AG09319 (cell line): ENCODE measurements around the gene TNS4.

Source experiments
- DNase-seq: peaks from one replicate; pipeline ENCODE4 v3.0.0-alpha.2; 2010; ENCODE audit warnings: low read depth; ENCODE audit errors: extremely low read depth
- TF ChIP-seq, protein P1 (sequence below): IDR thresholded peaks from 2 replicates; pipeline ENCODE4 v1.5.1; 2011; ENCODE audit warnings: low read depth, mild to moderate bottlenecking, inconsistent platforms, low read length, moderate library complexity

TNS4 gene

DNA sequence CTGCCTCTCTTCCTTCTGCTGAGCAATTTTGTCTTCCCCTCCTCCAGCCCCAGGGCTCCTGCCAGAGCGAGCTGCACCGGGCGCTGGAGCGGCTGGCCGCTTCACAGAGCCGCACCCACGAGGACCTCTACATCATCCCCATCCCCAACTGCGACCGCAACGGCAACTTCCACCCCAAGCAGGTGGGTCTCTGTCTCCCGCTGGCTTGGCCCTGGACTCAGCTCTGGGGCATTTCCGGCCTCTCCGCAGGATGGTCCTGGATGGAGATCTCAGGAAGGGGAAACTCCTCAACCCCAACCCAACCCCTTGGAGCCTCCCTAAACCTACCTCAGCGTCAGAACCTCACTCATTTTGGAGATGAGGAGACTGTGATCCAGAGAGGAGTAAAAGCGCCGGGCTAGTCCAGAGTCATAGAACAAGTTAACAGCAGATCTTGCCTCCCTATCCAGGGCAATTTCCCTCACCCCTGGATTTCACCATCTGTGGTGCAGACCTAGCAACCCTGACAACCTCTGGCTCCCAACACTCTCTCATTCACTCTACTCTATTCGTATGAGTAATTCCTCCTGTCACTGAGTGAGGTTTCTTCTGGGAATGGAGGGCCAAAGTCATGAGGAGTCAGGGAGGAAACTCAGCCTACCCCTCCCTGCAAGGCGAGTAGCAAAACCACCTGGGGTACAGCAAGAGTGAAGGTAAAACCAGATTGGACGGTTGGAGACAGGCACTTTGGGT lies 47.4 kb downstream of the TNS4 start:
- no peak for DNase-seq
- TF ChIP-seq, protein P1, sequence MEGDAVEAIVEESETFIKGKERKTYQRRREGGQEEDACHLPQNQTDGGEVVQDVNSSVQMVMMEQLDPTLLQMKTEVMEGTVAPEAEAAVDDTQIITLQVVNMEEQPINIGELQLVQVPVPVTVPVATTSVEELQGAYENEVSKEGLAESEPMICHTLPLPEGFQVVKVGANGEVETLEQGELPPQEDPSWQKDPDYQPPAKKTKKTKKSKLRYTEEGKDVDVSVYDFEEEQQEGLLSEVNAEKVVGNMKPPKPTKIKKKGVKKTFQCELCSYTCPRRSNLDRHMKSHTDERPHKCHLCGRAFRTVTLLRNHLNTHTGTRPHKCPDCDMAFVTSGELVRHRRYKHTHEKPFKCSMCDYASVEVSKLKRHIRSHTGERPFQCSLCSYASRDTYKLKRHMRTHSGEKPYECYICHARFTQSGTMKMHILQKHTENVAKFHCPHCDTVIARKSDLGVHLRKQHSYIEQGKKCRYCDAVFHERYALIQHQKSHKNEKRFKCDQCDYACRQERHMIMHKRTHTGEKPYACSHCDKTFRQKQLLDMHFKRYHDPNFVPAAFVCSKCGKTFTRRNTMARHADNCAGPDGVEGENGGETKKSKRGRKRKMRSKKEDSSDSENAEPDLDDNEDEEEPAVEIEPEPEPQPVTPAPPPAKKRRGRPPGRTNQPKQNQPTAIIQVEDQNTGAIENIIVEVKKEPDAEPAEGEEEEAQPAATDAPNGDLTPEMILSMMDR: no peak

GRCh38 chr17:40452921-40453378 lies 48.5 kb downstream of the TNS4 start:
- TF ChIP-seq, protein P1: no peak
- DNase-seq: no peak

DNA sequence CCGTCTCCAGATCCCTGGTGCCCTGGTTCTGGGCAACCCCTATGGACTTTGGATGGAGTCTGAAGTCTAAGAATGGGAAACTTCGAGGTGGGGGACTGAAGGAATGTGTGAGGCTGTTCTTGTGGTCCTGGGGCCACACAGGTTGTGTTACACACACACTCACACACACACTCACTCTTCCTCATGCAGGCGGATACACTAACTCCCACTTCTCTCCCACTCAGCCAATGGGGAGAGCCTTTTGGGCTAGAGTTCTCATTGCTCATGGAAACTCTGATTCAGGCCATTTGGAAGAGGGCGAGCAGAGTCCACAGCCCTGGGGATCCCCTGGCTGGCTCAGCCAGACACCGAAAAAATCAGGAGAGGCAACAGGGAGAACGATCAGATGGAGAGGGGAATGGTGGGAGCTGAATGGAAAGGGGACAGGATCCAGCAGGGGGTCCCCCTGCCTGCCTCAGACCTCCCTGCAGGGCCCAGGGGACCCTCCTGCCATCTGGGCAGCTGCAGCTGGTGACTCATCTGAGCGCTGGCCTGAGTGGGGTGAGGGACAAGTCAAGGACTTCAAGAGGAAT lies 49.1 kb downstream of the TNS4 start:
- no peak for DNase-seq
- TF ChIP-seq, protein P1: no peak

- TF ChIP-seq, protein P1: no peak
- DNase-seq: peak; percentile 95
Measured at GRCh38 chr17:40451420-40451819, 50.0 kb downstream of the TNS4 start.

DNA sequence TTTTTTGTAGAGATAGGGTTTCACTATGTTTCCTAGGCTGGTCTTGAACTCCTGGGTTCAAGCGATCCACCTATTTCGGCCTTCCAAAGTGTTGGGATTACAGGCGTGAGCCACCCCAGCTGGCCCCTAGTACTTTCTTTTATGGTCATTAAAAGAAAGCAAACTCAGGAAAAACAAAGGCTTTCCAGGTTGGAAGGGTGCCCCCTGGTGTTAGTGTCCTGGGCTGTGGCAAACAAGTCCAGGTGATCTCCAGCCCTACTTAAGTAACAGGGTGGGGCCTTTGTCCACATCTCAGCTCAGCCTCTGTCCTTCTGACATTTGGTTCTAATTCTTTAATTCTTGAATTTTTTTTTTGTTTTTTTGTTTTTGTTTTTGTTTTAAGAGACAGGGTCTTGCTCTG lies 51.2 kb downstream of the TNS4 start:
- TF ChIP-seq, protein P1: peak; percentile 57
- DNase-seq: no peak

DNA sequence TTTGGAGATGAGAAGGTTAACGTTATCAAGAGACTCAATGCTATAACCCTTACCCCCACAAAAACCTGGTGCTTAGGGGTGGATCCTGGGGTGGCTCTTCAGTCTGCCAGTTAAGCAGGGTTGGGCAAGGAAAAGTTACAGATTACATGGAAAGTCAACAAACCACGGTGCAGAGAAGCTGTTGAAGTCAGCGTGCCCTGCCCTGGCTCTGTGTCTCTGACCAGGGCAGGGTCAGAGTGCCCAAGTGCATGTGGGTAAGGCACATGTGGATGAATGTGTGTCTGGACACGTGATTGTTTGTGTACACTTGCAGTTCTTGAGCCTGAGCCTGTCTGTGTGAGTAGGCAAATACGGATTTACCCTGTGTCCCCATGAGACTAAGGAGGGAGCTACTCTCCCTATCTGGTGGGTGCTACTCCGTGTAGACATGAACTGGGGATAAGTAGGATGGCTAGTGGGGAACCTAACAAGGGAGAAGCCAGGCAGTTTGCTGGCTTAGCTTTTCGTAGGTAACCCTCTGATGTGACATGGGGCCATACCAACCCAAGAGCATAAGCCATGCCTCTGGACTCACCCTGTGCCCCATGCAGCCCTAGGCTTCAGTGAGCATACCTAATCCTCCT lies 52.7 kb downstream of the TNS4 start:
- no peak for DNase-seq
- TF ChIP-seq, protein P1: no peak

DNA sequence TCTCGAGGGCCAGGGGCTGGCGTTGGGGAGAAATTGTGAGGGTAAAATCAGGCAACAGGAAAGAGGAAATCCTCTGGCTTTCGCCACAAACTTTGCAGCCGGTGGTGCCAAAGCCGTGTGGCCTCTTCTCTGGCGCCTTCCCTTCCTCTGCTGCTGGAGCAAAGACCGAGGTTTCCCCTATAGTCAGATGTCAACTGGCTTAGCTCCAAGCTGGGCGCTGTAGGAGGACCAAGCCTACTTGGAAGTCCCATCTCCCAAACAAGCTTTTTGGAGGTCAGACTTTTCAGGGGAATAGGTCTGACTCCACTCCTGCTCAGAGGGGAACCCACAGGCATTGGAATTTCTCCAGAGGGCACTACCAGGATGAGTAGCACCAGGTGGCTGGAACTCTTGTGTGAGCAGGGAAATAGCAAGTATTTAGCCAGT lies 53.2 kb downstream of the TNS4 start:
- no peak for DNase-seq
- TF ChIP-seq, protein P1: no peak
